Epithelial cell of proximal tubule (primary cell): ENCODE results near the gene RBMS2. TPM values are rescaled to one million over a fixed set of nuclear protein-coding genes. Genes with fewer than 3 reads are reported as not detected.

Source experiments
- DNase-seq: peaks from one replicate; pipeline ENCODE4 v3.0.0-alpha.2; 2011; ENCODE audit warnings: low read depth
- H3K4me3 ChIP-seq: 2 replicates; pipeline ENCODE4 v1.5.1; 2011; ENCODE audit warnings: low read depth, mild to moderate bottlenecking, low read length
- CTCF ChIP-seq: conservative IDR thresholded peaks from 2 replicates; pipeline ENCODE4 v1.5.1; 2012; ENCODE audit warnings: low read depth, mild to moderate bottlenecking, low read length
- total RNA-seq: library from RNA; depleted of rRNA; stranded (reverse); fragments of >200 nt; gene quantifications from 2 replicates; pipeline ENCODE4 v1.2.3, GENCODE V29; 2015

Gene RBMS2
- total RNA-seq, 1 donor from 2014 or later, result 23.9 TPM

DNA sequence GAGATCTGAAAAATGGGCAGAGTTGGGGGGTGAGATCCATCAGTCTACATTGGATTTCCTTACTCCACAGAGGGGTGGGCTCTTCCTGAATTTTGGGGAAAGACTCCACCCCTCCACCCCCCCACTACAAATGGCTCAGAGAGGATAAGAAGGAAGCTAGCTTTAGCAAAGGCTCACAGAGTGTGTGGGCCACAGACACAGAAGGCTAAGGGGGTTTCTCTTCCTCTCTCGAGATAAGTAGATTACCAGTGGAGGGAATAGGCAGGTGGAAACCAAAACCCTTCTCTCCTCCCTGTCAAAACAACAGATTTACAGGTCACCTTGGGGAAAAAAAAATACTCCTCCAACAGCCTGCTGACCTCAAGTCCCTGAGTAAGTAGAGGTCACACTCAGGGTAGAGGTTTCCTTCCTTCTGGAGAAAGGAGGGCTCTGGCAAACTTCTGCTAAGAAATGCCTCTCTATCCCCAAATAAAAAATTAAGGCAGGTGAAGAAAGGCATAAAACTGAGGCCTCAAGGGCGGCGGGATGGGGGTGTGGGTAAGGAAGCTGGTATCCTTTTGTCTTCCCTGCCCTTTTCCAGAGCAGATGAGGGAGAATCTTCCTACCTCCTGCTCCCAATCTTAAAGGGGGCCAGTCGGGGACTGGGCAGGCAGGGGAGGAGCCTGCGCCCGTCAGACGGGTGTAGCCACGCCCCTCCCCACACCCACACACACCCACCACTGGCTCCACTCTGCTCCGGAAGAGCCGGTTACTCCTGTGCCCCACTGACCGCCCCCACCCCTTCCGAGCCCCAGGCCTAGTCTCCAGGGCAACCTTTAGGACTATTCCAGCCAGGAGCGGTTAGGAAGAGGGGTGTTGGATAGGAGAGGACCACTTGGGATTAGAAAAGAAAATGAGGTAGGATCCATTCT, 110.4 kb downstream of the RBMS2 start:
- H3K4me3 ChIP-seq, result peak overlapping the region; percentile 97
- DNase-seq, result no peak
- no peak for TF ChIP-seq CTCF

- peak overlapping the region; percentile 97 for H3K4me3 ChIP-seq
- DNase-seq, result no peak
- no peak for TF ChIP-seq CTCF
Observed at GRCh38 chr12:56632701-56633467, 111.3 kb downstream of the RBMS2 start.

DNA sequence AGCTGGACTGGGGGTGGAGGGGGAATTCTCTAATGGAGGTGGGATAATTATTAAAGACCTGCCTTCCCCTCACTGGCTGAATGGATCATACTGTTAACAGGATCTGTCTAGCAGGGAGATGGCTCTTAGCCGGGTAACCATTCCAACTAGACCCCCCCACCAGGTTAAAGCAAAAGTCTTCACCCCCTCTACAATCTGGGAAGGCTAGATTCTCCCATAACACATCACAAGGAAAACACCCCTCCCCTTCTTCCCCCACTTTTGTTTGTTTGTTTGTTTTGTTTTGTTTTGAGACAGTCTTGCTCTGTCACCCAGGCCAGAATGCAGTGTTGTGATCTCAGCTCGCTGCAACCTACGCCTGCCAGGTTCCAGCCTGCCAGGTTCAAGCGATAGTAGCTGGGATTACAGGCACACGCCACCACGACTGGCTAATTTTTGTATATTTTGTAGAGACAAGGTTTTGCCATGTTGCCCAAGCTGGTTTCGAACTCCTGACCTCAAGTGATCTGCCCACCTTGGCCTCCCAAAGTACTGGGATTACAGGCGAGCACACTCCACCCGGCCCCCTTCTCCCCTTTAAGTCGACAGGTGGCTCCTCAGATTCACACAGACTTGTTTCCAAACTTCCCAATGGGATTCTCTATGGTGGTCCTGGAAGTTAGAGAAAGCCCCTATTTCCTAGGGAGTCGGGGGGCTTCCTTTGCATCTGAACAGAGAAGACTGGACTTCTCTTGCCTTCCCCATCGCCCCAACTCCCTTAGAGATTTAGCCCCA, 112.0 kb downstream of the RBMS2 start:
- TF ChIP-seq CTCF, result no peak
- no peak for DNase-seq
- H3K4me3 ChIP-seq, result peak overlapping the region; percentile 97

DNA sequence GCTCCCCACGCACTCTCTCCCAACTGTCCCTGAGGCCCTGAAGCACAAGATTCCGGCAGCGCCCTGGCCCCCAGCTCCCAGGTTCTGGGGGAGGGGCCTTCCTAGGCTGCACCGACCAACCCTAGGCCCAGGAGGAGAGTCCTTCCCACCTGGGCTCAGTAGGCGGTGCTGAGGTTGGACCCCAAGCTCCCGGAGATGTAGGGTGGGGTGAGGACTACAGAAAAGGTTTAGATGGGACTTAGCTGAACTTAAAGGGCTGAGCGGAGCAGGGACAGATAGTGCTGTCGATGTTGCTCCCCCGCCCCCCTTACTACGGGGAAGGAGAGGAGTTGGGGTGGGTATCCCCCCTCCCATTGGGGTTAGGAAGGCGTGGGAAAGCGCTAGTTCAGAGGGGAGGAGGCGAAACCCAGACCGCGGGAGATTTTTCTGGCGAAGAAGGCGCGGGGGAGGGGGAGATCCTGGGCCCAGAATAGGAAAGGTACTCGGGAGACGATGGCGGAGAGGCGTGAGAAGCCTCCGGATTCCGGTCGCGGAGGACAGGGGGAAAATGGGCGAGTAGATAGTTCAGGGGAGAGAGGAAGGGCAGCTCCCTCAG, 112.7 kb downstream of the RBMS2 start:
- DNase-seq, result no peak
- H3K4me3 ChIP-seq, result peak overlapping the region; percentile 97
- TF ChIP-seq CTCF, result no peak

DNA sequence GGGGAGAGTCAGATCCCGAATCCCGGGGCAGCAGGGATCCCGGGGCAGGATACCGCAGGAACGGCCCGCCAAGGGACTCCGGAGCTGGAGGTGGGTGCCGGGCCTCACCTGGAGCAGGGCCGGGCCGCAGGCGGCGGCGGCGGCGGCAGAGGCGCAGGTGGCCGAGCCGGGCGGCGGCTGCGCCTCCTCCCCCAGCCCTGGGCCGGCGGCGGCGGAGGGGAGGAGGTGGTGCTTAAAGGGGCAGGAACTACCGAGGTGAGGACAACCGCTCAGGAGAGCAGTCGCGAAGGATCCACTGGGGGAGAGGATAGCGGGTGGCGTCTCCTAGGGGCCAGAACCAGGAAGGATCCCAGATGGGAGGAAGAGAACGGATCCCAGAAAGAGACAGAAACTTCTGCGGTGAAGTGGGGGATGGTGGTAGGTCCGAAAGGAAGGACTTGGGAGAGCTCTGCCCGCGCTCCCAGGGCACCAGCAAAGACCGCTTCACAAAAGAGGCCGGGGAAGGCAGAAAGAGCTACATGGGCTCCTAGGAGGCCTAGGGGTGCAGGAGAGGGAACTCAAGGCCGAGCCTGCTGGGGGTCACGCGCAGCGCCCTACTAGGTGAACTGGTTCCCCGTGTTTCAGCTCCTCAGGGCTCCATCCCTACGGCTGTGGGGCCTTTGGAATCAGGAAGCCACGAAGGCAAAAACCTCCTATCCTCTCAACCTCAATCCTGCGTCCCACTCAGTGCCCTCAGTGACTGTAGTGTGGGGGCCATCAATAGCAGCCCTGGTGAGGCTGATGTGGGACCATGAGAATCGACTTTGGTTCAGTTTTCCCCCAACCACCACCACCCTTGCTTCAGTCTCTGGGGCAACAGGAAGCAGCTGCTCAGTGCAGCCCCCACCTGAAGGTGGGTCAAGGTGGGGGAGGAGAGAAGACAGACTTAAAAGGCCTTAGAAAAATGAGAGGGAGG, 113.5 kb downstream of the RBMS2 start:
- TF ChIP-seq CTCF, result peak; percentile 61
- peak overlapping the region; percentile 97 for H3K4me3 ChIP-seq
- DNase-seq, result peak; percentile 67
